ENCODE data around the gene GAB2.
"Not testable (repeated sequence)": the region's sequence is repeated elsewhere in the genome, so short reads cannot be mapped to it uniquely, and the experiment has no call there.

Gene GAB2

DNA sequence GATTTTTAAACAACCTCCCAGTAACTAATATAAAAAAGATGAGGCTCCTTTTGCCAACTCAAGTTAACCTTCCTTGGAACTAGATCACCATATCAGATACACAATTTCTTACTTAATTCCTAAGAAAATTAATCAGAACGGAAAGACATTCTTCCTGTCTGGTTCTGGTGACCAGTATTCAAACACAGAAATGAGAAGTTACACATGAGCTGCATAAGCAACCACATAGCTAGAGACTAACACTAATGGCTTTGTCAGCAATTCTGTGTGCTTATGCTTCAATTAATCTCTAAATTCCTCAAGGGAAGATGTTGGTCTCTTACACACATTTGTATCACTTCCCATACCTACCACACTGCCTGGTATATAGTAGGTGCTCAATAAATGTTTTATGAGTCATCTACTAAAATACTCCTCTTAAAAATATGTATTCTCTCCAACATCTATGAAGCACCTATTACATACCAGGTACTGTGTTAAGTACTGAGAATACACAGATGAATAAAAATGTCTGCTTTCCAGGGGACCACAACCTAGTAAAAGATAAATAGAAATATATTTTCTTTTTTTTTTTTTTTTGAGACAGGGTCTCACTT is 54.5 kb downstream of the GAB2 start:
- no peak for DNase-seq

DNA sequence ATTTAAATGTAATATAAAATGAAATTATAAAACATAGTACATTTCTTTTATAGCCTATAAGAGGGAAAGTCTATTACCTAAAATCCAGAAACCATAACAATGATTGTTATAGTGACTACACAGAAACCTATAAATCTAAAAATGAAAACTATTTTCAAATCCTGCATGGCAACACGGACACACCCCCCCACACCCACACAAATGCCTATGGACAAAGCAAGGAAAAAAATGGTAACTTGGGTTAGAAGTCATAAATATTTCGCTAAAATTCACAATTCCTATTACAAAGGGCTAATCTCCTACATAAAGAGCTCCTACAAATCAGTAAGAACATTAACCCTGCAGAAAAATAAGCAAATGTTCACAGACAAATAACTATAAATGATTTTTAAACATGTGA is 56.4 kb downstream of the GAB2 start:
- no peak for DNase-seq

DNA sequence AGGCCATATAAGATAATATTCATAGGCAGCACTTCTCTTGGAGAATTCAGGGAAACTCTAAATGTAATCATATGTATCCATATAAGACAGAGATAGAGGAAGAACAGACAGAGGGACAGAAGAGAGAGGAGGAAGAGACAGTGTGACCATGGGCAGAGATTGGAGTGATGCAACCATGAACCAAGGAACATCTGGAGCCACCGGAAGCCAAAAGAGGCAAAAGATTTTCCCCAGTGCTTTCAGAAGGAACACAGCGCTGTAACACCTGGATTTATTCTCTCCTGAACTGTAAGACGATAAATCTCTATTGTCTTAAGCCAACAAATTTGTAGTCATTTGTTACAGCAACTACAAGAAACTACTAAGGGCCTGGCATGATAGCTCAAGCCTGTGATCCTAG is 57.7 kb downstream of the GAB2 start:
- DNase-seq = no peak

DNA sequence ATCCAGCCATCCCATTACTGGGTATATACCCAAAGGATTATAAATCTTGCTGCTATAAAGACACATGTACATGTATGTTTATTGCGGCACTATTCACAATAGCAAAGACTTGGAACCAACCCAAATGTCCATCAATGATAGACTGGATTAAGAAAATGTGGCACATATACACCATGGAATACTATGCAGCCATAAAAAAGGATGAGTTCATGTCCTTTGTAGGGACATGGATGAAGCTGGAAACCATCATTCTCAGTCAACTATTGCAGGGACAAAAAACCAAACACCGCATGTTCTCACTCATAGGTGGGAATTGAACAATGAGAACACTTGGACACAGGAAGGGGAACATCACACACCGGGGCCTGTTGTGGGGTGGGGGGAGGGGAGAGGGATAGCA is 59.7 kb downstream of the GAB2 start:
- not testable (repeated sequence) for DNase-seq

DNA sequence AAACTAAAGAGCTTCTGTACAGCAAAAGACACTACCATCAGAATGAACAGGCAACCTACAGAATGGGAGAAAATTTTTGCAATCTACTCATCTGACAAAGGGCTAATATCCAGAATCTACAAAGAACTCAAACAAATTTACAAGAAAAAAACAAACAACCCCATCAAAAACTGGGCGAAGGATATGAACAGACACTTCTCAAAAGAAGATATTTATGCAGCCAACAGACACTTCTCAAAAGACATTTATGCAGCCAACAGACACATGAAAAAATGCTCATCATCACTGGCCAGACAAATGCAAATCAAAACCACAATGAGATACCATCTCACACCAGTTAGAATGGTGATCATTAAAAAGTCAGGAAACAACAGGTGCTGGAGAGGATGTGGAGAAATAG is 60.2 kb downstream of the GAB2 start:
- DNase-seq = not testable (repeated sequence)

DNA sequence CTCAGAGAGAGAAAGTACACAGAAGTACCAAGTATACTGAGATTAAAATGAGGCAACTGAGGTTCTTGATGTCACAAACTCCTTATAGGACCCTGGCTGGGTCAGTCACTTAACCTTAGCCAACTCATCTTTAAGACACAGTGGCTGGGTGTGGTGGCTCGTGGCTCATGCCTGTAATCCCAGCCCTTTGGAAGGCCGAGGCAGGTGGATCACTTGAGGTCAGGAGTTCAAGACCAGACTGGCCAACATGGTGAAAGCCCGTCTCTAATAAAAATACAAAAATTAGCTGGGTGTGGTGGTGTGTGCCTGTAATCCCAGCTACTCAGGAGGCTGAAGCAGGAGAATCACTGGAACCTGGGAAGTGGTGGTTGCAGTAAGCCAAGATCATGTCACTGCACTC is 61.9 kb downstream of the GAB2 start:
- DNase-seq = not testable (repeated sequence)

DNA sequence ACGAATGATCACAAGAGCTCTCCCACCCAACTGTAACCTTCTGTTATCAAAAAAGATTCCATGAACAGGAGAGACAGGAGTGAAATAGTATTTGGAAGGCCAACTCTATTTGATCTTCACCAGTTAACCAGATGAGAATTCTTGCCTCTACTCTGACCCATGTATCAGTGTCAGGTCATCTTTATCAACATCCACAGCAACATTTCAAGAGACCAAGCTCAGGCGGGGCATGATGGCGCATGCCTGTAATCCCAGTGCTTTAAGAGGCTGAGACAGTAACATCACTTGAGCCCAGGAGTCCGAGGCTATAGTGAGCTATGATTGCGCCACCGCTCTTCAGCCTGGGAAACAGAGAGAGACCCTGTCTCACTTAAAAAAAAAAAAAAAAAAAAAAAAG is 62.3 kb downstream of the GAB2 start:
- DNase-seq = no peak

DNA sequence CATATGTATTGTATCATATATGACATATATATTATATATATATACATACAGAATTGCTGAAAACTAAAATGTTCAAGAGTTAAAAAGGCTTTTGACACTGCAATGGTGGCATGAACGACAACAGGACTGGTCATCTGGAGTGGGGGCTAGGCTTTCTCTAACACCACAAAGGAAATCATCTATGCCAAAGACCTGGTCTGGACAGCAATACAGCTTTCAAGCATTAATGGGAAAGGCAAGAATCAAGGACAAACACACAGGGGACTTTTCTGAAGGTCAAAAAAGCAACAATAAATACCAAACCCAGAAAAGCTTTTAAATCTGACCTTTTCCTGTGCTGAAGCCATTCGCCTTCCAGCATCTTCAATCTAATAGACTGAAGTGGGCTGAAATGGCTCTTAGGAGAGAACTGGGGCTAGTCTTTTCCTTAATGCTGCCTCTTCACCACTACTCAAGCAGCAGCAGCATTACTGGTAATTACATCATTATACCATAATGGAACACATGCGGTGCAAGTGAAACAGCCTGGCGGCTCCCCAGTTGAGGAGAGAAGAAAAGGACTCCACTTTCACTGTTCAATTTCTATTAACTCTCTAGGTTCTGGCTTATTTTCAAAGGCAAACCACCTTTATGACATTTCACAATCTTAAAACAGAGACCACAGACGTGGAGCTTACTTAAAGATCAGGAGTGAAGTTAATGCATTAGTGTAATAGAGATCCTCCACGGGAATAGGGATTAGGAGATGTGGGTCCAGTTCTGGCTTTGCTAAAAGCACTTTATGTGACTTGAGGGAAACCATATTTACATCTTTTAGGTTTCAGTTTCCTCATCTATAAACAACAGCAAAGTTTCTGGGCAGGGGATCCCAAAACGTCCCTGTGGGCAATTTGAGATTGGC is 63.0 kb downstream of the GAB2 start:
- no peak for DNase-seq

DNA sequence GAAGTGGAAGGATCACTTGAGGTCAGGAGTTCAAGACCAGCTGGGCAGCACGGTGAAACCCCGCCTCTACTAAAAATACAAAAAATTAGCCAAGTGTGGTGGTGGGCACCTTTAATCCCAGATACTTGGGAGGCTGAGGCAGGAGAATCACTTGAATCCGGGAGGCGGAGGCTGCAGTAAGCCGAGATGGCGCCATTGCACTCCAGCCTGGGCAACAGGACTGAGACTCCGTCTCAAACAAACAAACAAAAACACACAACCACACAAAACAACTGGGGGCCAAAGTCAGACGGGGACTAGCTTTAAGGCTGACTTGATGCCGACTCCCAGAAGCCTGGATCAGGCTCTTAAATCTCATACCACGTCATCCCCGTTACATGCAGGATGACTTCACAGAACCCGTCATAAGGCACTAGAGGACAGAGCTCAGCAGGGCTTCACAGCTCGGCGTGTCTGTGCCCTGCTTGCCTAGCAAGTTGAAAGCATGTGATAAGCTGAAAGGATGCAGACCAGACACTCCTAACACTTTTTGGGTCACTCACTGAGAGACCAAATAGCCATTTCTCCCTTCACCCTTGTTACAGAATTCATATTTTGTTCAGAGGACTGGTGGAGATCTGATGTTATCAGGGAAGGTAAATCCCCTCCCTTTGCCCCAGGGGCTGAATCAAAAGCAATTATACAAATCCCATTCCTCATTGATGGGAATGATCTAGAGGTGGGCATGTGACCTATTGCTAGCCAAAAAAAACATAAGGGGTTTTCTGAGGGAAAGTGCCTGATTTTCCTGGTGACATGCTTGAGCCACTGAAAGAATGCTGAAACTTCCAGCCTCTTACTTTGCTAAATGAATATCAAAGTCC is 65.4 kb downstream of the GAB2 start:
- DNase-seq = no peak

DNA sequence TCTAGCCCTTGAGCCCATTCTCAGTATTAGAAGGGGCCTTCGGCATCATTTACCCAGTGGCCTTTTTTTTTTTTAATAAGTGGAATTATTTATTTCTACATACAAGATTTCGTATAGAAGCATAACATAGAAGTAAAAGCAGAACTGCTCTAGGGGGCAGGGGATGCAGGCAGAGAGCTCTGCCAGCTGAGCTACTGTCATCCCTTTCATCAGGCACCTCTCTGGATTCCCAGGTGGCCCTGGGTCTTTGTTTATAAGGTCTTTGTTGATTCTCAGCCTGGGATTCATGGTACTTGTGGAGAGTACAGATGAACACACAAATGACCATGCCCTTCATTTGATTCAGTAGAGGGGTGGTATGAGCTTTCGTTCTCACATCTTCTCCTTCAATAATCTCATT is 66.4 kb downstream of the GAB2 start:
- DNase-seq = no peak

DNA sequence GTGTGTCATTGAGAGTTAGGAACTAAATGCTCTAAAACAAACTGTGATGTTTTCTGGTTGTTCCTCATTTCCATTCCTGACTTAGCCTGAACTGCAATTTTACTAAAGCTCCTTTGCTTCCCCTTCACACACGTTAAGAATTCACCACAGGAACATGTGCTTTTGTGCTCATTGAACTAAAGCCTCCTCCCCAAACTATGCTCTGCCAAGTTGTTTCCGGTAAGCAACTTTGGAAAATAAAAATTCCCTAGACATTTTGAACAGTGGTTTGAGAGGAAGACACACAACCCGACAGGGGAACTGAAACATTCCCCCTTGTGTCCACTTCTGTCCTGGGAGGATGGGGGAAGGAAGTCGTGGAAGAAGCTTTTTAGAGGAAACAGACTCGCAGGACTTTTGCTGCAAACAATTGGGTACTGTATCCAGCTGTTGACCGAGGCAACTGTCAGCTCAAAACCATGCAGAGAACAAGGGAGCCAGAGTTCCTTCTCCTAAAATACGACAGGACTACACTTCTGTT is 66.9 kb downstream of the GAB2 start:
- DNase-seq = no peak

DNA sequence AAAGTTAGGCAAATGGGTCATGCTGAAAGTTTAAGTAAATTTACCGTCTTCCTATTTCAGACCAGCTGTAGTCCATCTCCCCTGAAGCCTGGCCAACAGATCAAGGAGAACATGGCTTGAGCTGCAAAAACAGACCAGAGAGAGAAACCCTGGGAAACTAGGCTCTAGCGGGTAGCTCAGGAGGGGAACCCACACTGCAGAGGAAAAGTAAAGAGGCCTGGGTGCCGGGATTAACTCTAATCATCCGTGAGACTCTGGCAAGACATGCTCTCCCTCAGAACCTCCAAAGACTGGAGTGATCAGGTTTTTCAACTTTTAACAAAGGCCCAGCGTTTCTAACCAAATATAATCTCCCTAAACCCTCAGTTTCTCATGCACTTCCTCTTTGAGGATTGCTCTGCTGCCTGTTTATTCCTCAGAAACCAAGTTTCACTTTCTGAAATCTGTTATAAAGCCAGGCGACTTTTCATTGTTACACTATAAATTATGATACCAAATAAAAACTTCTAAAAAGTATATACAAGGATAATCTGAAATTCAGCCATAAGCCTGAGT is 67.5 kb downstream of the GAB2 start:
- DNase-seq = no peak

DNA sequence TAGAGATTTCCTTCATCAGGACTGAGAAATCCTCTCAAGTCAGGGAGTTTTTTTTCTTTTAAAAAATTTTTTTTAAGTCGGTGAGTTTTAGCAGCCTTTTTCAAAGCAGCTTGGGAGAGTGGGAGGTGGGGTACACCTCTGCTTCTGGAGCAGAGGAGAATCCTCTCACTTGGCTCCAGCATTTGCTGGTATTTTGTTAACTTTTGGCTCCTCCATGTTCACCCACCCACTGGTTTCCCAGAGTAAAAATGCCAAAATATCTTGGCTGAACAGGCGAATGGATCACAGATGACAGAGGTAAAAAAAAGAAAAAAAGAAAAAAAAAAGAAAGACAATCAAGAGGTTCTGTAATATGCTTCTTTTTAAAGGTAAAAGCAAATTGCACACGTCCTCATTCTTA is 68.0 kb downstream of the GAB2 start:
- no peak for DNase-seq

DNA sequence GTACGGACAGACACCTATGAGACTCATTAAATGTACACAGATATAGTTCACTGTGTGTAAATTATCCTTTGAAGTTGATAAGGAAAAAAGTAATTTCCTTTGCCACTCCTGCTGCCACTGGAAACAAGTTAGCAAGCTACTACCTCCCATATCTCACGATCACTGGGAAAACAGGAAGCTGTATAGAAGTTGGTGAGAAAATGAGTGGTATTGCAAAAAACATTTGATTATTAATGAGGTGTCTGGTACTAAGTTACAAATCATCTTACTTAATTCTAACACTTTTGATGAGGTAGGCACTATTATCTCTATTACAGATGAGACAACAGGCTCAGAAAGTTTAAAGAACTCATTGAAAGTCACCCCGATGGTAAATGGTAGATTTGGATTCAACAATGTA is 68.5 kb downstream of the GAB2 start:
- DNase-seq = no peak

DNA sequence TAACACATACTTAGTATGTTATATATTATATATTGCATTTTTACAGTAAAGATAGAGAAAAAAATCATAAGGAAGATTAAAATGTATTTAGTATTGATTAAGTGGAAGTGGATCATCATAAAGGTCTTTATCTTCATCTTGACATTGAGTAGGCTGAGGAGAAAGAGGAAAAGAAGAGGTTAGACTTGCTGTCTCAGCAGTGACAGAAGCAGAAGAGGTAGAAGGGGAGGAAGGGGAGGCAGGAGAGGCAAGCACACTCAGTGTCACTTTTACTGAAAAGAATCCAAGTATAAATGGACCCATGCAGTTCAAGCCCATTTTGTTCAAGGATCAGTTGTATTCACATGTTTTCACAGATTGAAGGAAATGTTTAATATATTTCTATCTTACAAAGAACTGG is 69.7 kb downstream of the GAB2 start:
- no peak for DNase-seq

DNA sequence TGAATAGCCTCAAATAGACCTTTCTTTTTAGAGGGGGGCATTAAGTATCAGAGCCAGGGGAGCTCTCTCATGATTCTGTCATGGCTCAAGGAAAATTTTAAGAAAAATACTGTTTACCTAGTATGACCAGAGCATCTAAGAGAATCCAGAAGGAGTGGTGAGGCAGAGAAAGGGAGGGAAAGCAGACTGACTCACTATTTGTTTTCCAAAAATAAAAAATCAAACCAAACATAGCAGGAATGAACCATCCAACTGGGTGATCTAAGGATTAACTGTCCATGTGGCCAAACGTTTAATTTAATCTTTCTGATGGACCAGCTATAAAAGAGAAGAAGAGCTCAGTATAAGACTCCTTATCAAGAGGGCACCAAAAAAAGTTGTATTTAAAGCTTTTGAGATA is 70.8 kb downstream of the GAB2 start:
- DNase-seq = no peak

DNA sequence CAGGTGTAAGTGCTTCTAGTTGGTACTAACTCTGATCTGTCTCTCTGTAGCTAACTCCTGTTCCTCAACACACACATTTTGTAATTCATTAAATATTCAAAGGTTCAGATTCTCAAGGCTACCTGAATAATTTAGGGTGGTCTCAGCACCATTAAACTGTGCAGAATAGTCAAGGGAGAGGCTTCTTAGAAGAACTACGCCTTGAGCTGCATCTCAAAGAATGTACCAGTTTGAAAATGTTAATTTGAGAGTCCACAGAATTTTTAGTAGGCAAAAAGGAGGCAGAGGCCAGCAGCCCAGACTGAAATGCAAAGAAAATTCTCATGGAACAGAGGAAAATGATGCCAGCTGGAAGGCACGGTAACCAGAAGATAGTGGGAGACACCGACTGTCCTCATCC is 72.2 kb downstream of the GAB2 start:
- DNase-seq = no peak

DNA sequence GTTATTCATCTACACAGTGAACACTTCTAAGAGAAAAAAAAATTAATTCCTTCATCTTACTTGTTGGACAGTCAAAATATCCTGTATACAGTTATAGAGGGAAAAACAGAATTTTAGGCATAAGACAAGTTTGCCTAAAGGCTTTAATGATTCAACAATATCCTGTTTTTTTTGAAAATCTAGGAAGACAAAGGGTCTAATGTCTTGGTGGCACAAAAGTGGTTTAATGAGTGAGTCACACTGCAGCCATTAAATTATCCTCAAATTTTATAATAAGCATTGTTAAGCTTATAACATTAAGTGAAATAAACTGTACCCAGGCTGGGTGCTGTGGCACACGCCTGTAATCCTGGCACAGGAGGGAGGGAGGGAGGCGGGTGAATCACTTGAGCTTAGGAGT is 72.9 kb downstream of the GAB2 start:
- DNase-seq = no peak

DNA sequence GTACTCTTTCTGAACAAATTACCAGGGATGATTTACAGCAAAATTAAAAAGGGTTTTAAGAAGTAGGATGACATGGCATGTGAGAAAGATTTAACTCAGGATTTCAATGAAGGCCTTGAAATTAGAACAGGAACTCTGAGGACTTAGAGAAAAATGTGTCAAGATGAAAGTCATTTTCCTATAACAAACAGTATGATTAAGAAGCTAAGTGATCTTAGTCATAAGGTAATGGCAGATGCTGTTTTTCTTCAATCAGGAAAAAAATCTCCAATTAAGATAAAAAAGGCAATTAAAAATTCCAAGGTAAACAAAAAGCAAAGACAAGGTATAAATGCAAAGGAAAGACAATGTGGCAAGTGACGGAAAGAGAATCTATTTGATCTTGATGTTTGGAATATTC is 73.5 kb downstream of the GAB2 start:
- no peak for DNase-seq

DNA sequence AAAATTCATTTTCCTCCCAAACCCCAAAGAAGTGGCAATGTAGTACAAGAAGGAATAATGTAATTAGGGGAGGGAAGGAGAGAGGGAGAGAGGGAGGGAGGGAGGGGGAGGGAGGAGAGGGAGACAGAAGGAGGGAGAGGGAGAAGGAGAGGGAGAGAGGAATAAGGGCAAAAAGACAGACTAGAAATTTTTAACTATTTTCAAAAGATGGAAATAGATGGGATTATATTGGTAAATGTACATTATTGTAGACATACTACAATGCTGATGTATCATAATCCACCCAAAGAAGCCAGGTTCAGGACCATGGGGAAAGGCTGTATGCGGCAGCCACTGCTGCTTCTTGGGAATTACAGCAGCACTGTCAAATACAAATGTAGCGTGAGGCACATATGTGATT is 74.3 kb downstream of the GAB2 start:
- no peak for DNase-seq

DNA sequence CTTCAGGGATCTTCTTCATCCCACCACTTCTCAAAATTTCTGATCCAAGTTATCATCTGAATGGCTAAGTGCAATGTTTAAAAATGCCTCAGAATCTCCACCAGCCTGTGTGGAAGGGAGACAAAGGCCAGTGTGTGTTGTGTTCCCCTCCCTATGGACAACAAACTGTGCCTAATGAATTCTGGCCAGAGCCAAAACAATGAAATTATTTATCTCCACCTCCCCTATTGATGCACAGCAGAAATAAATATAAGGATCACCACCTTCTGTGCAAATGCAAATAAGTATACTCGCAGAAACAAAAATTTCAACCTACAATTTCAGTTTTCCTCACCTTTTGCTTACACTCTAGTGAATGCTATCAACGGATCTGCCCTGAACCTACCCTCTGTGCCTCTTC is 75.8 kb downstream of the GAB2 start:
- no peak for DNase-seq

DNA sequence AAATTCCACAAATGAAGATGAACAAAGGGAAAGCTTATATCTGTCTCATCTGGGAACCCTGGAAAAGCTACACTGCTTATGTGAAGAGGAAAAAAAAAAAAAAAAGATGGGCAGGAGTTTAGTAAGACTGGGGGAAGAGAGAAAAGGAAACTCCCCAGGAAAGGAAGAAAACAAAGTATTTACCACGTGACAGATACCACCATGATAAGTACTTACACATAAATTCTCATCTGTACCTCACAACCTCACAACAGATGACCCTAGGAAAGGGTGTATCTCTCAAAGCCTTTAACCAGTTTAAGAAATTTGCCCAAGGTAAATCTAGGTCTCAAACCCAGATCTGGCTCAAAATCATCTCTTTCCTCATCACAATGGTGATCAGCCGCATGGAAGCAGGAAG is 77.1 kb downstream of the GAB2 start:
- DNase-seq = no peak

DNA sequence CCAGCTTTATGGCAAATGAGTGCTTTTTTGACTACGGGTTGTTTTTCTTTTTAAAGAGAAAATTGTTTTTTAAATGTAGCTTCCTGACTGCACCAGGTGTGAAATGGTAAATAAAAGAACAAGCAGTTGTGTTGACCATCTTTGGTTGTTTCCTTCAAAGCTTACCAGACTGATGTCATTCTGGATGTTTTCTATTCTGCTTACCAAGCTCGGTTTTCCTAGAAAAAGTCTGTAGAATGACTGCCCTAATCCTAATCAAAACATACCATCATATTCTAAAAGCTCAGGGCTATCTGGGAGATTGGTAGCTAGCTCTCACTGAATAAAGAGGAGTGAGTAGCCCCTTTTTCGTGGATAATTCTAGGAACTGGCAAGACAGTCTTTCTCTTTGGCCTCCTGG is 77.7 kb downstream of the GAB2 start:
- DNase-seq = no peak

Data from activated CD4-positive, alpha-beta T cell treated with anti-CD3 and anti-CD28 coated beads, Interleukin-2, amount 50 U/mL, for 48 hours (primary cell).